HG03575 (cell line): ENCODE results near the gene HS3ST4.

Source experiments
- ATAC-seq: cut with Tn5 transposase; IDR thresholded peaks from one replicate; pipeline ENCODE4 v1.9.1; 2021; ENCODE audit not compliant: unreplicated experiment, insufficient number of reproducible peaks, low FRiP score; ENCODE audit errors: extremely low read depth

The HS3ST4 gene

DNA sequence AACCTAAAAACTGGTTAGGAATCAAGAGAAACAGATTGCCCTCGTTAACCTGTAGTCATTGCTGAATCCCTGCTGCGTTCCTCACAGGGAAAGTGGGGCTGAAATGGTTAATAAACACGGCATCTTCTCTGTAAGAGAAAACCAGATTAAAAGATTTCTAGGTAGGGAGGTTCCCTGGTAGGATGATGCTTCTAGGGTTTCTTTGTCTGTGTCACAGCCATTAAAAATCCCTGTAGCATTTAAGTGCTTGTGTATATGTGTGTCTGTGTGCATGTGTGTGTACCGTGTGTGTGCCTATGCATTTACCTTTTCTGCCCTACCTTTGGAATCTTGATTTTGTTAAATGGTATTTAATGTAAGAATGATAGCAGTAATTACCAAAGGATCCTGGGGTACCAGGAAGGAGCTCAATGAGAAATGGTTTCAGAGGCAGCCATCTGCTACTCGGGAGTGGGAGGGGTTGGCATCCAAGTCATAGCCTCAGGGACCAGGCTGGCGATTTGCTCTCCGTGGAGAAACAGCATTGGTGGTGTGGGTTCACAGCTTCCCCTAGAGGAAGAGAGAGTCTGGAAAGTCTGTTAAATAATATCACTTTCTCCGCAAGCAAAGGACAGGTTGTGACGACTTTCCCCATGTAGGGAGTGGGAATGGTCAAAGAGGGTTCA, 177.1 kb downstream of the HS3ST4 start:
- no peak for ATAC-seq

GRCh38 chr16:25872369-25873070, 180.8 kb downstream of the HS3ST4 start:
- ATAC-seq, result no peak

- no peak for ATAC-seq
These were observed 182.4 kb downstream of the HS3ST4 start for GRCh38 chr16:25874196-25874595.

- no peak for ATAC-seq
These were observed 184.3 kb downstream of the HS3ST4 start for GRCh38 chr16:25875956-25876598.

DNA sequence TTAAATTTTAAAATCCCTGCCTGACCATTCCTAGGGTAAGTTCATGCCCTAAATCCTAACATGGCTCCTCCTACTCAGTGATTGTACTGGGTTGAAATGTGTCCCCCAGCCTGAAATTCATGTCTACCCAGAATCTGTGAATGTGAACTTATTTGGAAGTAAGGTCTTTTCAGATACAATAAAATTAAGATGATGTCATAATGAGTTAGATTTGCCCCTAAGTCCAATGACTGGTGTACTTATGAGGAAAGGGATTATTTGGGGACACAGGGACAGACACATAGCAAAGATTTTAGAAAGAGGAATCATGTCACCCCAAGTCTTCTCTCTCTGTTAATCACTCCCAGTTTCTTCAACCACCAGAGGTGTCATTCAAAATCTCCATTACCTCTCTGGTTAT, 185.3 kb downstream of the HS3ST4 start:
- no peak for ATAC-seq

DNA sequence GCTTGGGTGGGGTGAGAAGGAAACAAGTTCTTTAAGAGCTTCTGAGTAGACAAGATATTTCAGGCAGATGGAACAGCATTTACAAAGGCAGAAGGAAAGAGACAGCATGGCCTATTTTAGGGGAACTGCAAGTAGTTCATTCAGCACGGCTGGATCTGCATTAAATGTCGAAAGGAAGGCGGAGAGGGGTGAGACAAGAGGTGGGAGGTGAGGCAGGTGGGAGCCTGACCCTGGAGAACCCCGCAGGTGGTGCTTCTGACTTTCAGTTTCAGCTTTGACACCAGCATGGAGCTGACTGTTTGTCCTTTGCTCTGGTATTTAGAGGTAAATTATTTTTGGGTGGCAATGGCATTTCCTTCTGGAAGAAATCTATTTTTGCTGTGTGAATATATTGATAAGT, 194.8 kb downstream of the HS3ST4 start:
- ATAC-seq, result no peak

DNA sequence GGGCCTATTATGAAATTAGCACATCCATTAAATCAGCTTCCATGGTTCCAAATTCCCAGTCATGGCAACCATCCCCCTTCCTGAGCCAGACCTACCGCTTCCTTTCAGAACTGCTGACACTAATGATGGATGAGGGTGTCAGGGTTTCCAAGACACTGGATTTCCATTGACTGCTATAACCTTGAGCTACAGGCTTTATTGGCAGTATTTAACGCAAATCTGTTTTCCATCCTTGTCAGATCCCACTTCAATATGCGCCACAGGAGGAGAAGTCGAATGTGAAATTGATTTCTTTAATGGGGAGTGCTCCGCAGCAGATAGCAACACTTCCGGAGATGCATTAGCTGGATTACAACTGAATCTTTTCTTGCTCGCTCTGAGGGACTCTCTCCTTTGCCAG, 197.1 kb downstream of the HS3ST4 start:
- no peak for ATAC-seq

GRCh38 chr16:25893332-25893731, 201.6 kb downstream of the HS3ST4 start:
- no peak for ATAC-seq

DNA sequence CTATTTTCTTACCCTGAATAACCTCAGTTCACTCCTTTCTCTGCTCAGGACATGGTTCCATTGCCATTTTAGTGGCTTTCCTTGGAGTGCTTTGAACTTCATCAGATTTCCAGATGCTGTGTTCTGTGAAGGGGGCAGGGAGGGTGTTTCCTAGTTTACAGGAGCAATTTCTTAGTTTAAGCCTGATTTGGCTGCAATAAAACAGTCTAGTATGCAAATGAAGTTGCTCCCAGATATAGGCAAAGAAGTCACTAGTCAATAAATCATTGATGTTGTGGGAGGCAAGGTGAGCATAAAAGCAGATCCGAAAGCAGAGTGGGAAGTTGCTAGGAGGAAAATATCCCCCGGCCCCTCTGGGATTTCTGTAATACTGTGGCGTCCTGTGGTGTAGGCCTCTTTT, 202.3 kb downstream of the HS3ST4 start:
- ATAC-seq, result no peak

GRCh38 chr16:25895380-25895779, 203.6 kb downstream of the HS3ST4 start:
- ATAC-seq, result no peak

DNA sequence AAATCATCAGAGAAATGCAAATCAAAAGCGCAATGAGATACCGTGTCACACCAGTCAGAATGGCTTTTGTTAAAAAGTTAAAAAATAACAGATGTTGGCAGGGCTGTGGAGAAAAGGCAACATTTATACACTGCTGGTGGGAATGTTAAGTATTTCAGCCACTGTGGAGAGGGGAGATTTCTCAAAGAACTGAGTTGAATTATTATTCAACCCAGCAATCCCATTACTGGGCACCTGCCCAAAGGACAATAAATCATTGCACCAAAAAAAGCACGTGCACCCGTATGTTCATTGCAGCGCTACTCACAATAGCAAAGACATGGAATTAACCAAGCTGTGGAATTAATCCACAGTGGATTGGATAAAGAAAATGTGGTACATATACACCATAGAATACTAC, 204.7 kb downstream of the HS3ST4 start:
- ATAC-seq, result no peak

DNA sequence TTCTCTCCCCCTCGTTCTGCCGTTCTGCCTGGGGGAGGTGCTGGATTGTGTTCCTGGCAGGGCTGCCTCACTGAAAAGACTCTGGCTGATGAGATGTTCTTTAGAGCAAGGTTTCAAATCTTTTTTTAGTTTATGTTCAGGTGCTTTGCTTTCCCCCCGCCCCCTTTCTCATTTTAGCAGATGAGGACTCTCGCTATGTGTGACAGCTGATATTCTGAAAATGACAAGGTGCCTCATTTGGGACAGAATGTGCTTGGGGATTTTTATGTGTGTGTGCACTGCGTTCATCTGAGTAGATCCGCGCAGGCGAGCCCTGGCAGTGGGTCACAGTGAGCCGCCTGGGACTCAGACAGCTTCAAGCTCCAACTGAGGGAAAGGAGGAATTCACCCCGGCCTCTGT, 205.9 kb downstream of the HS3ST4 start:
- ATAC-seq, result no peak

DNA sequence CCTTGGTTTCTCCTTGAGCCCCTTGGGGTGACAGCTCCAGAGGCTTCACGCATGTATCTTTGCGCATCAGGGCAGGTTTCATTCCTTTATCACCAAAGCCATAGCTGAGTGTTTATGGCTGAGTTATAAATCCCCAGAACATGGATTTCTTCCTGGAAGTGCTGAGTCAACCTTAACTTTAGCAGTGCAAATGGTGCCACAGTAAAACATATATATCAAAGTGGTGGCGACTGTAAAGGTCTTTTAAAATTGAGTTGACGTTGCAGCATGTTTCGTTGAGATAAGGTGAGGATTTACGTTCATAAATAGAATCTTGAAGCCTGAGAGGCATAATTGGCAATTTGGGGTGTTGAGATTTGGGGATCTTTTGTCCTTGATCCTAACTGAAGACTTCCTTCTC, 214.1 kb downstream of the HS3ST4 start:
- no peak for ATAC-seq

DNA sequence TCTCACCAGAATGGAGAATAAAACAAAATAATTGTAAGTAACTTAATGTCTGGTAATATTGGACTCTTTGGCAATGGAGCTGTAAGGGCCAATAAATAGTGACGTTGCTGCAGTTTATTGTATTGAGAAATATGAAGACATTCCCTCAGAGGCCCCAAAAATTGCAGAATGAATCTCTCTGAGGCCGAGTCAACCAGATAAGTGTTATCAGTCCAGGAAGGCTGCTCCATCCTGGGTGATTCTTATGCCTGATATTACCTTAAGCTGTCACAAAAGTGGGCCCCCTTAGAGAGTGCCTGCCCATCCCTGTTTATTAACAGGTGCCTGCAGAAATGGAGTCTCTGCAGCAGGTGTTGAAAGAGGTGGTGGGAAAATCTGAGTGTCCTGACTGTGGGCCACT, 219.2 kb downstream of the HS3ST4 start:
- no peak for ATAC-seq

DNA sequence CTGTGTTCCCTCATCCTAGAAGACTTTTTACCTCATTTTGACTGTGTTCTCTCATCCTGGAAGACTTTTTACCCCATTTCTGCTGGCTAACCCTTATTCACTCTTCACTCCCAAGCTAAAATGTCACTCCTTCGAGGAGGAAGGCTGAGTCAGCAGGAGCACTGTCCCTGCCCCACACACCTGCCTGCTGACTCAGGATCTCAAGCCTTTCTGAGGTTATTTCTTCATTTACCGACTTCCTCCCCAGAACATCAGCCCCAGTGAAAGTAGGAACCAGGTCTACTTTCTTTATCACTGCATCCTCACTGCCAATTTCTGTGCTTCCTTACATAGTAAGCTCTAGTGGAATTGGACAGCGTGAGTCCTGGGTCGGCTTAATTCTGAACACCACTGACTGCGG, 220.6 kb downstream of the HS3ST4 start:
- ATAC-seq, result no peak

GRCh38 chr16:25914357-25914962, 222.7 kb downstream of the HS3ST4 start:
- ATAC-seq, result no peak

DNA sequence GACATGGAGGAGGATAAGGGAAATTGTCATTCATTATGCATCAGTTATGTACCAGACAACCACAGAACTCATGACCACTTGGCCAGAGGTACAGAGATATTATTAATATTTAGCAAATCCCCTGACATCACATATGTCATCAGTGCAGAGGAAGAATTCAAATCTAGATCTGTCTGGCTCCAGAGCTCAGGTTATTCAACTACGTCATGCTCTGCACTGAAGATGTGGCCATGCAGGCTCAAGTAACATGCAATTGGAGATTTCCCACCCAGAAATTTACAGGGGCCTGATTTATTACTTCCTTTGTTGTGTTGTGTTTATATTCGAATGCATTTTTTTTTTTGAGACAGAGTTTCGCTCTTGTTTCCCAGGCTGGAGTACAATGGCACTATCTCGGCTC, 224.3 kb downstream of the HS3ST4 start:
- no peak for ATAC-seq

DNA sequence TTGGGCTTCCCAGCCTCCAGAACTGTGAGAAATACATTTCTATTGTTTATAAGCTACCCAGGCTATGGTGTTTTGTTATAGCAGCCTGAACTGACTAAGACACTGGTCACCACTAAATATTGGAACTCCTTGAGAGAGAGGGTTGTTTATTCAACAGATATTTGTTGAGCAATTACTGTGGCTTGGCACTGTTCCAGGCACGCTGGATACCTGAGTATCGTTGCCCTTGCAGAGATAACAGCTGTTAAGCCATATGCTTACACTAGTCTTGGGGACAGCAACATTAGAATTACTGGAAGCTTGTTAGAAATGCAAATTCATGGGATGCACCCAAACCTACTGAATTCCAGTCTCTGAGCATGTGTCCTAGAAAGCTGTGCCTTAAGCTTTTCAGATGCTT, 230.7 kb downstream of the HS3ST4 start:
- ATAC-seq, result no peak

DNA sequence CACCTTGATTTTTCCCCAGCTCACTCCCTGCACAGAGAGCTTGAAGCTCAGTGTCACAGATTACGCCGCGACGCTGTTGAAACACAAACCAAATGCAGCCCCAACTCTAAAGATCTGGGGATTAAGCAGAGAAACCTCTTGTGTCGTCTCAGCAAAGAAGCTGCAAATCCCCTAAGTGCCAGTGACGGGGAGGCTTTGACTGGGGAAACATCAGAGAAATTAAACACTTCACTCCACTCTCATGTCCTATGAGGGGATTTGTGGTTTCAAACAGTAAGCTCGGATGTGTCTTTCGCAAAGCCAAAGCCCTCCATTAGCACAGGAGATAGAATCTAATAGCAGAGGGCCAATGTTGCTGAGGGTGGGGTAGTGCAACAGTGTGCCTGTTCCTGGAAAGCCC, 233.7 kb downstream of the HS3ST4 start:
- no peak for ATAC-seq

DNA sequence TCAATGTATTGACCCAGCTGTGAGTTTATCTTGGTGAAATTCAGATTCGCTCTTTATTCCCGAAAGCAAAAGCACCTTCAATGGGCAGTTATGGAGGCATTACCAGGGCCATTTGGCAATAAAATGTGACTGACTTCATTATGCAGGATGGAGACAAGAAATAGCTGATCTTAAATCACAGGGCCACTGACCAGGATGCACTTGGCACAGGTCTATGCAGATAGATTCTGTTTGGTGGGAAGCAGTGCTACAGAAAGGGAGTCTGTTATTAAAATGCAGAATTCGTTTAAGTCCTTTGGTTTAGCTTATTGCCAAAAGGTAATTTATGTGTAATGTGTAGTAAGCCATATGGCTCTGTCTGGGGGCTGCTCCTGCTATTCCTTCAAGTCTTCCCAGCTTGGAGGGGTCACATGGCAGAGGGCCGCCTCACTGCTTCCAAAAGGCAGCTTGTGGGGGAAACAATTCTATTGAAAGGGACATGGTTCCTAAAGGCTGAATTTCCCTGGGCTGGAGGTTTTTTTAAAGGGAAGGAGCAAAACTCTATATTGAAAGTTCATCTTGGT, 239.8 kb downstream of the HS3ST4 start:
- no peak for ATAC-seq
